SK-N-SH (cell line): Measurements from ENCODE around the gene UBE2Q1. TPM values are rescaled to one million over a fixed set of nuclear protein-coding genes. Genes with fewer than 3 reads are reported as not detected.

Source experiments
- CTCF ChIA-PET: fragments of 300-600, 350-600 bp; formaldehyde crosslinking; extraction: SDS; loops from one replicate; lab custom pipeline; 2021; lab: Yijun Ruan, JAX
- POLR2A ChIA-PET: fragments of 350-600 bp; sonication (Branson Sonifier 250); formaldehyde crosslinking; extraction: SDS; loops from one replicate; lab custom pipeline; 2020; ENCODE audit warnings: antibody characterized with exemption, inconsistent platforms; lab: Yijun Ruan, JAX
- DNase-seq: peaks from one replicate; pipeline ENCODE4 v3.0.0; 2012
- H2AFZ ChIP-seq: fragments of 200-600 bp; sonication (generic); 2 replicates; pipeline ENCODE4 v1.8.1; 2016; ENCODE audit warnings: antibody characterized with exemption, mild to moderate bottlenecking, low read depth
- H3F3A ChIP-seq: fragments of 200-600 bp; sonication (generic); replicated peaks from 2 replicates; pipeline ENCODE3; 2016; ENCODE audit warnings: antibody characterized with exemption, mild to moderate bottlenecking; ENCODE audit not compliant: insufficient read depth
- H3K27ac ChIP-seq, 2 experiments: fragments of 200-500 bp in 1 of 2; fragments of 200-600 bp in 1 of 2; sonication (Bioruptor generic) in 1 of 2; sonication (generic), shearing (Covaris generic) in 1 of 2; 2 replicates each; pipeline versions ENCODE4 v1.5.1 to v1.6.1; 2014 to 2016; ENCODE audit warnings: low read depth in 2 of 2, inconsistent platforms in 1 of 2, low read length in 1 of 2, mild to moderate bottlenecking in 1 of 2, mixed read lengths in 1 of 2
- H3K27me3 ChIP-seq: fragments of 200-600 bp; sonication (generic), shearing (Covaris generic); 2 replicates; pipeline ENCODE4 v1.6.1; 2016; ENCODE audit warnings: mixed run types; ENCODE audit not compliant: insufficient read depth
- H3K36me3 ChIP-seq, 2 experiments: fragments of 200-500 bp in 1 of 2; fragments of 200-600 bp in 1 of 2; sonication (Bioruptor generic) in 1 of 2; sonication (generic) in 1 of 2; replicated peaks in 1 of 2; 2 replicates each; pipeline versions ENCODE3 to v1.5.1; 2014 to 2016; ENCODE audit warnings: low read length in 1 of 2, mild to moderate bottlenecking in 1 of 2; ENCODE audit not compliant: insufficient read depth in 2 of 2, control insufficient read depth in 1 of 2
- H3K4me1 ChIP-seq, 2 experiments: fragments of 200-500 bp in 1 of 2; fragments of 200-600 bp in 1 of 2; sonication (Bioruptor generic) in 1 of 2; sonication (generic), shearing (Covaris generic) in 1 of 2; 2 replicates each; pipeline versions ENCODE4 v1.5.1 to v1.6.1; 2014 to 2016; ENCODE audit warnings: low read depth in 1 of 2, low read length in 1 of 2, mixed run types in 1 of 2; ENCODE audit not compliant: insufficient read depth in 2 of 2, control insufficient read depth in 1 of 2
- H3K4me2 ChIP-seq: fragments of 200-600 bp; sonication (generic), shearing (Covaris generic); 2 replicates; pipeline ENCODE4 v1.6.1; 2017; ENCODE audit warnings: mixed run types
- H3K4me3 ChIP-seq, 2 experiments: fragments of 200-500 bp in 1 of 2; fragments of 200-600 bp in 1 of 2; sonication (Bioruptor generic) in 1 of 2; sonication (generic), shearing (Covaris generic) in 1 of 2; 2 replicates each; pipeline versions ENCODE4 v1.5.1 to v1.8.1; 2014 to 2016; ENCODE audit warnings: low read depth in 2 of 2, inconsistent platforms in 1 of 2, low read length in 1 of 2, mild to moderate bottlenecking in 1 of 2, mixed read lengths in 1 of 2, moderate library complexity in 1 of 2
- H3K79me2 ChIP-seq: fragments of 200-600 bp; sonication (generic); 2 replicates; pipeline ENCODE4 v1.8.1; 2017; ENCODE audit warnings: mild to moderate bottlenecking; ENCODE audit not compliant: insufficient read depth
- H3K9ac ChIP-seq: fragments of 200-600 bp; sonication (generic); 2 replicates; pipeline ENCODE4 v1.6.1; 2017; ENCODE audit warnings: mixed run types
- H3K9me2 ChIP-seq: fragments of 200-600 bp; sonication (generic); 2 replicates; pipeline ENCODE4 v1.6.1; 2017; ENCODE audit warnings: mixed run types
- H3K9me3 ChIP-seq: fragments of 200-600 bp; sonication (generic); 2 replicates; pipeline ENCODE4 v1.6.1; 2017; ENCODE audit warnings: mixed run types, mild to moderate bottlenecking, moderate library complexity
- H4K20me1 ChIP-seq: fragments of 200-600 bp; sonication (generic); 2 replicates; pipeline ENCODE4 v1.6.1; 2017; ENCODE audit warnings: mild to moderate bottlenecking, mixed run types; ENCODE audit not compliant: insufficient read depth
- FOXJ3 ChIP-seq: sonication (generic); formaldehyde crosslinking; IDR thresholded peaks from 2 replicates; pipeline ENCODE4 v1.5.1; 2020; ENCODE audit warnings: mild to moderate bottlenecking, missing genetic modification reagents
- NRF1 ChIP-seq: IDR thresholded peaks from 2 replicates; pipeline ENCODE4 v1.6.1; 2012; ENCODE audit warnings: low read depth, mild to moderate bottlenecking, low read length
- POLR2AphosphoS5 ChIP-seq: IDR thresholded peaks from 2 replicates; pipeline ENCODE4 v1.6.1; 2012; ENCODE audit warnings: low read depth, low read length
- WGBS: methylation state at CpG from one replicate; pipeline ENCODE4 v1.1.6; 2017; ENCODE audit warnings: low lambda C conversion rate; 5-methylcytosine and 5-hydroxymethylcytosine counted together
- polyA plus RNA-seq, 3 experiments: library from polyadenylated mRNA; depleted of rRNA; stranded (reverse); fragments of >200 nt; gene quantifications; 2 replicates each; pipeline ENCODE4 v1.2.3, GENCODE V29; 2012
- TF ChIP-seq, protein P1 (sequence below): fragments of 150-350 bp; IDR thresholded peaks from 2 replicates; pipeline ENCODE4 v1.6.1; 2016; ENCODE audit warnings: mild to moderate bottlenecking, low read depth, low read length
- TF ChIP-seq, protein P2 (sequence below): fragments of 200-600 bp; sonication (generic); IDR thresholded peaks from 2 replicates; pipeline ENCODE4 v1.6.1; 2017; ENCODE audit warnings: antibody characterized with exemption, mild to moderate bottlenecking, moderate library complexity

The UBE2Q1 gene
- polyA plus RNA-seq, 1 of the 3 experiments (the other 2 are of a cell fraction) = 12.5 TPM

DNA sequence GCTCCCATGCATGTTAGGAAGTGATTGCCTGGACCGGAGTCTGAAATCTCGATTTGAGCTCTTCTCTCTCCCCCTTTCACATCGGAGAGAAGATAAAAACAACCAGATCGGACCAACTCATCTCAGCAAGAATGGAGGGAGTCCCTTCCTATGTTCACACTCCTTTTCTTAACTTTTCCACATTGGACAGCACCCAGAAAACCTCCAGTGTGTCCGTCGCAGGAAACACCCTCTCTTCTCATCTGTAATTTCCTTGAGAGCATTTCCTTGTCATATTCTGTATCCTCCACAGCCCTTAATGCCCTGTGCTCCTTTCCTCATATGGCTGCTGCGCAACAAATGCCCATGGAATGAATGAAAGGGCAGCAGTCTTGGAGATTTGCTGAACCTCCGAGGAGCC is 57.9 kb downstream of the UBE2Q1 start:
- Histone ChIP-seq H3K79me2 (no peaks in the 10 kb centered on the region), H3F3A (no peaks in the 10 kb centered on the region), H3K4me3 (no peak overlapping the region), H3K9me2 (no peaks in the 10 kb centered on the region), H2AFZ (no peak overlapping the region), H3K9ac (no peak overlapping the region), H3K36me3 (no peaks in the 10 kb centered on the region), H4K20me1 (no peaks in the 10 kb centered on the region), H3K27me3 (peaks cover 62% of the 10 kb centered on the region), H3K4me2 (no peak overlapping the region), H3K4me1 (peaks cover 0 to 2% of the 10 kb centered on the region in 2 experiments; a peak in 1 of 4 replicates), H3K9me3 (no peaks in the 10 kb centered on the region), H3K27ac (no peak overlapping the region)
- ChIA-PET POLR2A (no interaction called here), CTCF (interaction anchor here (1.1 to 2.8 kb wide), 5 partner anchors 11 to 46 kb away, joined by 3 to 17 read pairs (median 5); no protein-coding TSS in a partner anchor)
- WGBS = 79% methylated on average over 8 of the region's 8 CpGs
- DNase-seq = no peak
- TF ChIP-seq POLR2AphosphoS5 (no peak), FOXJ3 (CRISPR knock-in tag) (no peak)

DNA sequence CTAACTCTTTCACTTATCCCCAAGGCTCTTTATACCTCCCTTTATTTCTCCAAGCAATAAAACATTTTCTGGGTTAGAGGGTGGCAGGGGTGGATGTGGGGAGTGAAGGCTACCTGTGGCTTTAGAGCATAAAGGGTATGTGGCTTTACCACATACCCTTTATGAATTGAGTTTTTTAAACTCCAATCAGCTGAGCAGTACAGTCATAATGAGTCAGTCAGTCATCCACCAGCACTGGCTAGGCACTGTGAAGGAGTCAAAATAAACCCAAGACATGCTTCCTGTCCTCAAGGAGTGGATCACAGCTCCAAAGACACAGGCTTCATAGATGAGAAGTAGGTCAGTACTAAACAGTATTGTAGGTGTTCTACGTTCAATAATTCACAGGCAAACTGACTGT is 59.0 kb downstream of the UBE2Q1 start:
- no peaks in the 10 kb centered on the region for H3K79me2 ChIP-seq
- no peak overlapping the region for H3K4me3 ChIP-seq
- H3K9ac ChIP-seq = no peak overlapping the region
- H3K27ac ChIP-seq = no peak overlapping the region
- peaks cover 0 to 2% of the 10 kb centered on the region in 2 experiments; a peak in 1 of 4 replicates for H3K4me1 ChIP-seq
- CTCF ChIA-PET = interaction anchor here (0.6 to 2.8 kb wide), 3 partner anchors 18 to 23 kb away, joined by 3 to 17 read pairs (median 5); no protein-coding TSS in a partner anchor
- H3K9me2 ChIP-seq = no peaks in the 10 kb centered on the region
- H3F3A ChIP-seq = no peaks in the 10 kb centered on the region
- no peak for TF ChIP-seq NRF1
- TF ChIP-seq, protein P1, sequence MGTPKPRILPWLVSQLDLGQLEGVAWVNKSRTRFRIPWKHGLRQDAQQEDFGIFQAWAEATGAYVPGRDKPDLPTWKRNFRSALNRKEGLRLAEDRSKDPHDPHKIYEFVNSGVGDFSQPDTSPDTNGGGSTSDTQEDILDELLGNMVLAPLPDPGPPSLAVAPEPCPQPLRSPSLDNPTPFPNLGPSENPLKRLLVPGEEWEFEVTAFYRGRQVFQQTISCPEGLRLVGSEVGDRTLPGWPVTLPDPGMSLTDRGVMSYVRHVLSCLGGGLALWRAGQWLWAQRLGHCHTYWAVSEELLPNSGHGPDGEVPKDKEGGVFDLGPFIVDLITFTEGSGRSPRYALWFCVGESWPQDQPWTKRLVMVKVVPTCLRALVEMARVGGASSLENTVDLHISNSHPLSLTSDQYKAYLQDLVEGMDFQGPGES = no peak
- TF ChIP-seq, protein P2, sequence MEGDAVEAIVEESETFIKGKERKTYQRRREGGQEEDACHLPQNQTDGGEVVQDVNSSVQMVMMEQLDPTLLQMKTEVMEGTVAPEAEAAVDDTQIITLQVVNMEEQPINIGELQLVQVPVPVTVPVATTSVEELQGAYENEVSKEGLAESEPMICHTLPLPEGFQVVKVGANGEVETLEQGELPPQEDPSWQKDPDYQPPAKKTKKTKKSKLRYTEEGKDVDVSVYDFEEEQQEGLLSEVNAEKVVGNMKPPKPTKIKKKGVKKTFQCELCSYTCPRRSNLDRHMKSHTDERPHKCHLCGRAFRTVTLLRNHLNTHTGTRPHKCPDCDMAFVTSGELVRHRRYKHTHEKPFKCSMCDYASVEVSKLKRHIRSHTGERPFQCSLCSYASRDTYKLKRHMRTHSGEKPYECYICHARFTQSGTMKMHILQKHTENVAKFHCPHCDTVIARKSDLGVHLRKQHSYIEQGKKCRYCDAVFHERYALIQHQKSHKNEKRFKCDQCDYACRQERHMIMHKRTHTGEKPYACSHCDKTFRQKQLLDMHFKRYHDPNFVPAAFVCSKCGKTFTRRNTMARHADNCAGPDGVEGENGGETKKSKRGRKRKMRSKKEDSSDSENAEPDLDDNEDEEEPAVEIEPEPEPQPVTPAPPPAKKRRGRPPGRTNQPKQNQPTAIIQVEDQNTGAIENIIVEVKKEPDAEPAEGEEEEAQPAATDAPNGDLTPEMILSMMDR = no peak
- 45% methylated on average over 1 of the region's 1 CpG for WGBS
- no peaks in the 10 kb centered on the region for H3K36me3 ChIP-seq
- DNase-seq = no peak
- H3K4me2 ChIP-seq = no peak overlapping the region
- POLR2A ChIA-PET = no interaction called here
- H3K27me3 ChIP-seq = peaks cover 73% of the 10 kb centered on the region
- no peak overlapping the region for H2AFZ ChIP-seq
- H3K9me3 ChIP-seq = no peaks in the 10 kb centered on the region
- H4K20me1 ChIP-seq = no peaks in the 10 kb centered on the region

Other genes with a start within 250 kb of the UBE2Q1 start
- gene AQP10, start 237.6 kb downstream of the UBE2Q1 start, polyA plus RNA-seq (2012; rRNA removed) = 0.02 and 0.13 TPM in 2 replicates
- 42.7 and 50.7 TPM in 2 replicates for gene ATP8B2, start 233.1 kb downstream of the UBE2Q1 start, polyA plus RNA-seq (2012; rRNA removed)
- 1.4 and 2.8 TPM in 2 replicates for gene IL6R, start 153.3 kb downstream of the UBE2Q1 start, polyA plus RNA-seq (2012; rRNA removed)
- not detected in 2 replicates for gene TDRD10, start 56.4 kb downstream of the UBE2Q1 start, polyA plus RNA-seq (2012; rRNA removed)
- gene SHE, start 56.2 kb downstream of the UBE2Q1 start, polyA plus RNA-seq (2012; rRNA removed) = not detected in 2 replicates
- 0.64 and 0.93 TPM in 2 replicates for gene CHRNB2, start 9.1 kb upstream of the UBE2Q1 start, polyA plus RNA-seq (2012; rRNA removed)
- gene ADAR, start 49.5 kb upstream of the UBE2Q1 start, polyA plus RNA-seq (2012; rRNA removed) = 61.1 and 87.9 TPM in 2 replicates